Heart left ventricle (tissue), 16 donors: Measurements from ENCODE around the gene QDPR. TPM values are rescaled to one million over a fixed set of nuclear protein-coding genes. Genes with fewer than 3 reads are reported as not detected.

Source experiments
- ATAC-seq, 4 donors: fragments of 200-7000 bp; cut with Tn5 transposase; one replicate each; pipeline ENCODE4 v1.9.1; 2020 to 2022; ENCODE audit warnings: moderate library complexity in 4 of 4, mild to moderate bottlenecking in 3 of 4, moderate number of reproducible peaks in 1 of 4
- DNase-seq, 5 donors: peaks; one replicate each; pipeline ENCODE4 v3.0.0-alpha.2; 2020
- H3K27ac ChIP-seq, 12 donors: fragments of 200-600 bp; sonication (generic) in 4 of 12; one replicate each; pipeline versions ENCODE4 v1.5.0 to v1.8.0; 2016 to 2022; ENCODE audit warnings: mild to moderate bottlenecking in 2 of 12
- H3K27me3 ChIP-seq, 9 donors: fragments of 200-600 bp; sonication (generic) in 2 of 9; one replicate each; pipeline versions ENCODE4 v1.5.1 to v1.8.0; 2016 to 2022; ENCODE audit warnings: mild to moderate bottlenecking in 3 of 9
- H3K36me3 ChIP-seq, 9 donors: fragments of 200-600 bp; sonication (generic) in 2 of 9; one replicate each; pipeline versions ENCODE4 v1.5.0 to v1.8.0; 2018 to 2022; ENCODE audit warnings: mild to moderate bottlenecking in 2 of 9
- H3K4me1 ChIP-seq, 12 donors: fragments of 200-600 bp; sonication (generic) in 4 of 12; one replicate each; pipeline versions ENCODE4 v1.5.0 to v1.8.0; 2016 to 2022; ENCODE audit warnings: mild to moderate bottlenecking in 3 of 12
- H3K4me3 ChIP-seq, 12 donors: fragments of 200-600 bp; sonication (generic) in 4 of 12; one replicate each; pipeline versions ENCODE4 v1.5.0 to v1.8.0; 2017 to 2022; ENCODE audit warnings: mild to moderate bottlenecking in 9 of 12, moderate library complexity in 4 of 12
- H3K9me3 ChIP-seq, 12 donors: fragments of 200-600 bp; sonication (generic) in 4 of 12; one replicate each; pipeline versions ENCODE4 v1.5.0 to v1.8.0; 2016 to 2022; ENCODE audit warnings: mild to moderate bottlenecking in 1 of 12
- CTCF ChIP-seq, 12 donors: fragments of 200-600 bp; sonication (generic) in 4 of 12; IDR thresholded peaks; one replicate each; pipeline versions ENCODE4 v1.5.0 to v1.8.0; 2018 to 2022; ENCODE audit warnings: antibody characterized with exemption in 12 of 12, mild to moderate bottlenecking in 5 of 12
- POLR2A ChIP-seq, 2 donors: fragments of 450-650 bp; IDR thresholded peaks; one replicate each; pipeline ENCODE4 v1.6.1; 2017; ENCODE audit warnings: antibody characterized with exemption in 2 of 2, mild to moderate bottlenecking in 2 of 2, moderate library complexity in 2 of 2
- WGBS, 4 donors: extraction: QIAGEN DNeasy Blood & Tissue Kit in 2 of 4; methylation state at CpG; one replicate each; pipeline versions ENCODE4 v1.1.5 to v1.1.7; 2013 to 2018; 5-methylcytosine and 5-hydroxymethylcytosine counted together
- intact Hi-C, 10 donors: fragments of 100-400 bp; cut with DNase I; formaldehyde crosslinking; loops; one replicate each; pipeline versions ENCODE4 v1.11.1 to v1.14.2; 2022
- polyA plus RNA-seq, 2 donors: library from polyadenylated mRNA; stranded (reverse); fragments of 200-250 nt; gene quantifications; one replicate each; pipeline ENCODE4 v1.2.3, GENCODE V29; 2013
- total RNA-seq, 9 donors: library from RNA; depleted of rRNA in 2 of 9; stranded (reverse); fragments of >200 nt in 2 of 9; fragmentation: NEBNext Ultra II Directional in 3 of 9; extraction: Animal tissue kit (Norgen Biotek cat#: 25700) in 3 of 9; gene quantifications; one replicate each; pipeline versions ENCODE4 v1.1.0 to v1.2.4, GENCODE V29; 2016 to 2023
- donor health status: ischemic (EF 13 %, LVEDD 7.1; RV severe dilation, severe dysfunction).
- donor health status: healthy with polysubstance abuse.
- donor health status: DM: no; HTN: yes; CAD: no.
- donor health status: DM: no; HTN: no; CAD: no.
- donor health status: ischemic (EF 25% LVEDD 6.9; RV normal size, moderate dysfunction).
- donor health status: ischemic (EF 25% LVEDD 5.7; RV mildly dilated, moderate dysfunction).
- donor health status: healthy.
- donor health status: DM: yes; HTN: yes; CAD: no.
- donor health status: ischemic (EF 35%, LVEDD 5.7; RV mildly dilated, moderate dysfunction).
- donor health status: nonischemic (EF 11% LVEDD 7.7; RV severe dilation, severe dysfunction).
- donor health status: DM: yes; HTN: yes; CAD: no.
- donor health status: PGD.
- donor health status: ischemic (EF 29% LVEDD 5.4; RV normal size, mild dysfunction).
- donor health status: nonischemic (EF 23%, LVEDD 6.1; RV moderate dilation, normal function).

Gene QDPR
- total and polyA plus RNA-seq, 11 donors: 22.7 to 66.2 (median 42.5) TPM

GRCh38 chr4:17512973-17513665 is 1.2 kb upstream of the QDPR start:
- ATAC-seq: no peak
- Histone ChIP-seq H3K4me3 (no peak overlapping the region), H3K9me3 (no peaks in the 10 kb centered on the region), H3K27me3 (peaks cover 0 to 8% (median 0%) of the 10 kb centered on the region in 9 donors), H3K4me1 (peaks cover 0 to 21% (median 18%) of the 10 kb centered on the region in 12 donors), H3K36me3 (peaks cover 0 to 15% (median 8%) of the 10 kb centered on the region in 9 donors), H3K27ac (peak overlapping the region in 4 of 12 donors; percentile 71 to 84 (median 78))
- TF ChIP-seq POLR2A (IDR thresholded peaks at IDR 0.05) (no peak), CTCF (IDR thresholded peaks at IDR 0.05) (no peak)
- 89 to 94% (median 91%) methylated on average over 5 of the region's 5 CpGs for WGBS, 4 donors
- intact Hi-C loops: loop anchor here in 2 of 10 donors (5.0 kb wide), 1 partner anchor 64 kb away; the partner anchor contains the start of gene LAP3 (in 2 of the 2)
- DNase-seq: no peak

- Histone ChIP-seq H3K27me3 (no peaks in the 10 kb centered on the region), H3K4me1 (peaks cover 0 to 21% (median 18%) of the 10 kb centered on the region in 12 donors), H3K36me3 (peaks cover 0 to 30% (median 20%) of the 10 kb centered on the region in 9 donors), H3K27ac (peak overlapping the region; percentile 9 to 84 (median 78)), H3K4me3 (peak overlapping the region; percentile 69 to 92 (median 82)), H3K9me3 (no peaks in the 10 kb centered on the region)
- peak; percentile 39 to 78 (median 70) for ATAC-seq
- DNase-seq: peak; percentile 45 to 81 (median 57)
- intact Hi-C loops: loop anchor here in 2 of 10 donors (5.0 kb wide), 1 partner anchor 66 kb away; the partner anchor contains the start of gene LAP3 (in 2 of the 2)
- TF ChIP-seq CTCF (IDR thresholded peaks at IDR 0.05): no peak
- WGBS, 4 donors: 0 to 3% (median 1%) methylated on average over 21 to 32 of the region's 32 CpGs
These were observed 361 bp downstream of the QDPR start for GRCh38 chr4:17511509-17511949.

- Histone ChIP-seq H3K4me1 (peaks cover 0 to 21% (median 18%) of the 10 kb centered on the region in 12 donors), H3K27ac (peak overlapping the region in 9 of 12 donors; percentile 68 to 84 (median 78)), H3K4me3 (peak overlapping the region; percentile 69 to 92 (median 82)), H3K27me3 (no peaks in the 10 kb centered on the region), H3K9me3 (no peaks in the 10 kb centered on the region), H3K36me3 (peaks cover 0 to 35% (median 23%) of the 10 kb centered on the region in 9 donors)
- 3 to 17% (median 7%) methylated on average over 9 of the region's 9 CpGs for WGBS, 4 donors
- TF ChIP-seq POLR2A (IDR thresholded peaks at IDR 0.05) (no peak), CTCF (IDR thresholded peaks at IDR 0.05) (no peak)
- DNase-seq: peak in 1 of 5 donors; percentile 42
- peak in 2 of 4 donors; percentile 27 to 28 for ATAC-seq
- intact Hi-C loops: loop anchor here in 2 of 10 donors (5.0 kb wide), 1 partner anchor 66 kb away; the partner anchor contains the start of gene LAP3 (in 2 of the 2)
These were observed 839 bp downstream of the QDPR start for GRCh38 chr4:17511051-17511450.

- TF ChIP-seq POLR2A (IDR thresholded peaks at IDR 0.05) (no peak), CTCF (IDR thresholded peaks at IDR 0.05) (no peak)
- DNase-seq: no peak
- Histone ChIP-seq H3K4me3 (peak overlapping the region in 9 of 12 donors; percentile 77 to 92 (median 87)), H3K4me1 (peaks cover 0 to 21% (median 18%) of the 10 kb centered on the region in 12 donors), H3K27me3 (no peaks in the 10 kb centered on the region), H3K36me3 (peaks cover 0 to 39% (median 27%) of the 10 kb centered on the region in 9 donors), H3K27ac (peak overlapping the region in 4 of 12 donors; percentile 71 to 84 (median 80)), H3K9me3 (no peaks in the 10 kb centered on the region)
- ATAC-seq: no peak
- intact Hi-C loops: loop anchor here in 2 of 10 donors (5.0 kb wide), 1 partner anchor 67 kb away; the partner anchor contains the start of gene LAP3 (in 2 of the 2)
- 84 to 89% (median 87%) methylated on average over 3 of the region's 3 CpGs for WGBS, 4 donors
These were observed 1.3 kb downstream of the QDPR start for GRCh38 chr4:17510582-17510981.
